Retina (tissue), 1 donor: Measurements from ENCODE around the gene ISM1.

Experiments used
- DNase-seq: peaks from one replicate; pipeline ENCODE4 v3.0.0-alpha.2; 2016

ISM1 gene

GRCh38 chr20:13259921-13260320 is 38.8 kb downstream of the ISM1 start:
- no peak for DNase-seq

- no peak for DNase-seq
Observed at GRCh38 chr20:13260650-13261279, 39.7 kb downstream of the ISM1 start.

GRCh38 chr20:13261460-13262301 is 40.6 kb downstream of the ISM1 start:
- DNase-seq, result peak; percentile 54

- no peak for DNase-seq
Observed at GRCh38 chr20:13262302-13262650, 41.2 kb downstream of the ISM1 start.

GRCh38 chr20:13262671-13263360 is 41.7 kb downstream of the ISM1 start:
- peak; percentile 28 for DNase-seq

- DNase-seq, result no peak
Observed at GRCh38 chr20:13263451-13263850, 42.4 kb downstream of the ISM1 start.

- no peak for DNase-seq
Observed at GRCh38 chr20:13264907-13265306, 43.8 kb downstream of the ISM1 start.

- DNase-seq, result no peak
Observed at GRCh38 chr20:13265941-13266340, 44.9 kb downstream of the ISM1 start.

GRCh38 chr20:13267231-13267630 is 46.2 kb downstream of the ISM1 start:
- no peak for DNase-seq

- no peak for DNase-seq
Observed at GRCh38 chr20:13268953-13269352, 47.9 kb downstream of the ISM1 start.

GRCh38 chr20:13270211-13270610 is 49.1 kb downstream of the ISM1 start:
- no peak for DNase-seq

GRCh38 chr20:13271098-13271497 is 50.0 kb downstream of the ISM1 start:
- no peak for DNase-seq

- no peak for DNase-seq
Observed at GRCh38 chr20:13271977-13272975, 51.2 kb downstream of the ISM1 start.

GRCh38 chr20:13274275-13274861 is 53.3 kb downstream of the ISM1 start:
- DNase-seq, result peak; percentile 43

- no peak for DNase-seq
Observed at GRCh38 chr20:13276945-13277541, 56.0 kb downstream of the ISM1 start.

GRCh38 chr20:13277663-13278295 is 56.7 kb downstream of the ISM1 start:
- DNase-seq, result no peak

GRCh38 chr20:13278812-13279570 is 57.9 kb downstream of the ISM1 start:
- DNase-seq, result no peak

GRCh38 chr20:13280609-13281324 is 59.7 kb downstream of the ISM1 start:
- no peak for DNase-seq
